ENCODE measurements around the gene EIF3F.

- TF ChIP-seq CTCF (IDR thresholded peaks at IDR 0.05), result no peak
- TF ChIP-seq EZH2 (IDR thresholded peaks at IDR 0.05; ENCODE audit: borderline replicate concordance, insufficient read depth, low read depth, low read length, poor library complexity, severe bottlenecking), result no peak
These were observed 45.0 kb downstream of the EIF3F start for GRCh38 chr11:8032122-8032521.

Data from B cell (primary cell).